ENCODE measurements around the gene GABRQ.
"Not testable (repeated sequence)": the region's sequence is repeated elsewhere in the genome, so short reads cannot be mapped to it uniquely, and the experiment has no call there.

GABRQ gene

DNA sequence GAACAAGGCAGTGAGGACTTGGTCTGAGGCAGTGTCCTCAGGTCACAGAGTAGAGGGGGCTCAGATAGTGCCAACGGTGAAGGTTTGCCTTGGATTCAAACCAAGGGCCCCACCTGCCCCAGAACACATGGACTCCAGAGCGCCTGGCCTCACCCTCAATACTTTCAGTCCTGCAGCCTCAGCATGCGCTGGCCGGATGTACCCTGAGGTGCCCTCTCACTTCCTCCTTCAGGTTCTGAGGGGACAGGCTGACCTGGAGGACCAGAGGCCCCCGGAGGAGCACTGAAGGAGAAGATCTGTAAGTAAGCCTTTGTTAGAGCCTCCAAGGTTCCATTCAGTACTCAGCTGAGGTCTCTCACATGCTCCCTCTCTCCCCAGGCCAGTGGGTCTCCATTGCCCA lies 62.7 kb downstream of the GABRQ start:
- H3K4me3 ChIP-seq (ENCODE audit: low read depth, low read length); H3K36me3 ChIP-seq (ENCODE audit: control insufficient read depth in 2 of 2, insufficient read depth in 1 of 2, low read length in 2 of 2); CTCF ChIA-PET; H3K9me3 ChIP-seq (ENCODE audit: control insufficient read depth, insufficient read depth, low read depth, low read length); H3K4me1 ChIP-seq (ENCODE audit: control insufficient read depth, insufficient read depth, low read length); H3K27ac ChIP-seq (ENCODE audit: extremely low read depth, low read depth, low read length); POLR2A ChIA-PET: not testable (repeated sequence)

DNA sequence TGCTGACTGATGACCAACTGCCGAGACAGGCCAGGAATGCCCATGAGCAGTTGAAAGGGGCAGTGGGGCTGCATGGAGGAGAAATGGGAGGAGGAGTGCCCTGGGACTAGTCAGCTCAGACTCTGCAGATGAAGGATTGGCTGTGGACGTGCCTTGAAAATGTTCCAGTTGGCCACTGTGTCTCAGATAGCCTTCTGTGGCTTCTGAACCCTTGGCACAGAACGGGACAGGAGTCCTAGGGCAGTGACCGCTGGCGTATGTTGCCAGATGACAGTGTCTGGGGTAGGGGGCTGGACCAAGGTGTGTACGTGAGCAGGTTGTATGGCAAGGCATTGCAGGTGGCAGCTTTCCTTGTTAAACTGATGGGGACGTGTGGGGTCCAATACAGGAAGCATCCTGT lies 68.8 kb downstream of the GABRQ start:
- H3K36me3 ChIP-seq (ENCODE audit: control insufficient read depth in 2 of 2, insufficient read depth in 1 of 2, low read length in 2 of 2); H3K4me3 ChIP-seq (ENCODE audit: low read depth, low read length); H3K9me3 ChIP-seq (ENCODE audit: control insufficient read depth, insufficient read depth, low read depth, low read length); H3K27ac ChIP-seq (ENCODE audit: extremely low read depth, low read depth, low read length); POLR2A ChIA-PET; CTCF ChIA-PET; H3K4me1 ChIP-seq (ENCODE audit: control insufficient read depth, insufficient read depth, low read length): not testable (repeated sequence)

Data from HEK293 (cell line).